SHP77 (cell line): ENCODE results near the gene PCDH9.
A peak's percentile ranks its signal among the peaks of the same experiment; 100 is the strongest.

Experiments used
- DNase-seq, 2 experiments: peaks; one replicate each; lab custom pipeline; 2025; lab: John Stamatoyannopoulos, UW

Gene PCDH9

DNA sequence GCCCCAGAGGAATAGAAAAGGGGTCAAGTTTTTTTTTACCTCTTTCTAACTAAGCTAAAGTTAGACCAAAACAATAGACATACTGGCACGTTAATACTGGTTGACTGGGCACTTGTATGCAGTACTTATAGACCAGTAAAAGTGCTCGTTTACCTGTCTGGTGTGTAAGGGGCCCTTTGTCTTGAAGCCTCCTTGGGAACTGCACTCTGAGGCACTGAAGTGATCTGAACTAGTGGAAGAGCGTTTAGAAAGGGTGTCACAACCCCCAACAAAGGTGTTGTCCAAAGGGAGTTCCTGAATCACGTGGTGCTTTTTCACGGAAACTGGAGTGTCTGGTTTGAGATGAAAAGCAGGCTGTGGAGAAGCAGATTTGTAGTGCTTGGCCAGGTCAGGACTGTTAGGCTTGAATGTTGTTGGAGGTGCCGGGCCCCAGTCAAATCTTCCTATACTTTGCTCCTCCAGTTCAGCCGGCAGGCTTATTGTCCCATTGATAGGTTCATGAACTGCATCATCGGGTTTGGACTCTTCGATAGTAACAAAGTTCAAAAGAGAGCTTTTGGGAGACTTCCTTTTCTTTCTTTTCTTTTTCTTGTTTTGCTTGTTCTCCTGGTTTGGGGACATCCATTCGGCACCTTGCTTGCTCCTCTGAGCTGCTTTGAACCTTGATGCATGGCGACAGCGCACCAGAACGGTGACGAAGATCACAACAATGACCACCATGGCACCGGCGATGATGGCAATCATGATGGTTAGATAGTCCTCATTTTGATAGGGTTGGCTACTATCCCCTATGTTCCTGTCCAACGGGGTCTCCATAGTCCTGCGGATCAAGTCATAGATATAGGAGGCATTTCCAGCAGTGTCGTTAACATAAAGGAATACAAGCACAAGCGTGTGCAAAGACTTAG lies 4.6 kb downstream of the PCDH9 start:
- DNase-seq: no peak

DNA sequence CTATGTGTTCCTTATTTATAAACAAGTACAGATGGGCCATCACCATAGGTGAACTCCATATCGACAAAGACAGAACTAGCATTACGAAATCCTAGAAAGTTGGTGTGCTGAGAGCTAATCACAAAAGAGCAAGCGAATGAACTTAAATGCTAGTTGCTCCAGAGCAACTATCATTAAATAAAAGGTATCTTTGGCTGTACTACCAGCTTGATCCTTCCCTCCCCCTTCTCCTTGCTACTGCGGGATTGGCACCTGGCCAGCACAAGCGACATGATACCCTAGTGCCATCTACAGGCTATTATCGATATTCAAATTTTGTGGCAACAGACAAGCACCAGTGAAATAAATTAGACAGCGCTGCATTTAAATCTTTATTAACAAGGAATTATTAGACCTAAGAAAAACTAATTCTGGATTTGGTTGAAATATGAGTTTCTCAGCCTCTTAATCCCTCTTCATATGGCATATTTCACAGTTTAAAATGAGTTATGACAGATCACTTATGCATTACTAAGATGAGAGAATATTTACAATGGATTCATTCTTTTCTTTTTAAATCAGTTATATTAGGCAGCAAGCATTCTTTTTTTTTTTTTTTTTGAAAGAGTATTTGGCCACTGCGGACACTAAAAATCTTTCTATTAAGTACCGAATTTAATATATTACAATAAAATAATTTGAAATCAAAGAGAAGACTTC lies 5.8 kb downstream of the PCDH9 start:
- peak; percentile 30 to 72 for DNase-seq

DNA sequence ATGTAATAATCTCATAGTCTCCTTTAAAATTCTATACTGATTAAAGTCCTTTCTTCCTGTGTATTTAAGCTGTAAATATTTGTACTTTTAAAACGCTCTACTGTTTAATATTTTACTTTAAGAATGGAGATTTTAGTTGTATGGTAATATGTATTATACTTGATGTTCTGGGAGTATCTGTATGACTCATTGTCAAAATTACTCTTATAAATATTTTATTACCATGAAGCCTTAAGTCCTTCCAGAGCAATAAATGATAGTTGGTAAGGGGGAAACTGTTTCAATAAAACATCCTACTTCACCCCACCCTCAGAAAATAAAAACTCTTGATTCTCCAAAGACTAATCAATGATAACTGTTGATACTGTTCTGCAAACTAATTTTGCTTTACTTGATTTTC lies 6.4 kb downstream of the PCDH9 start:
- no peak for DNase-seq

DNA sequence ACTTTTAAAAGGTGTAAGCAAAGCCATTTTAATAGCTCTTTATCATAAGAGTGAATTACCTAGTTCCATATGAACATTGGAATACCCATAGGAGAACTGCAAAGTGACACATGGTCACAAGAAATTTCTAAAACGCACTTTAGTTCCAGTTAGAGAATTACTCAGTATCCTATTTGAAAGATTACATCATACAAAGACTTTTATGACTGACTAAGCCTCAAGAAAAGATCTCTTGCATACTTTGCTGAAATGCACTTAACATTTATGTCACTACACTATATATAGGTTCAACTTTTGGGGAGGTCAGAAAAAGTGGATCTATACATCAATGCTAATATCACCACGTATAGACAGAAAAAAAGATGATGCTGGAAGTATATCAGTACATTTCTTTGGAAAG lies 7.1 kb downstream of the PCDH9 start:
- DNase-seq: no peak

DNA sequence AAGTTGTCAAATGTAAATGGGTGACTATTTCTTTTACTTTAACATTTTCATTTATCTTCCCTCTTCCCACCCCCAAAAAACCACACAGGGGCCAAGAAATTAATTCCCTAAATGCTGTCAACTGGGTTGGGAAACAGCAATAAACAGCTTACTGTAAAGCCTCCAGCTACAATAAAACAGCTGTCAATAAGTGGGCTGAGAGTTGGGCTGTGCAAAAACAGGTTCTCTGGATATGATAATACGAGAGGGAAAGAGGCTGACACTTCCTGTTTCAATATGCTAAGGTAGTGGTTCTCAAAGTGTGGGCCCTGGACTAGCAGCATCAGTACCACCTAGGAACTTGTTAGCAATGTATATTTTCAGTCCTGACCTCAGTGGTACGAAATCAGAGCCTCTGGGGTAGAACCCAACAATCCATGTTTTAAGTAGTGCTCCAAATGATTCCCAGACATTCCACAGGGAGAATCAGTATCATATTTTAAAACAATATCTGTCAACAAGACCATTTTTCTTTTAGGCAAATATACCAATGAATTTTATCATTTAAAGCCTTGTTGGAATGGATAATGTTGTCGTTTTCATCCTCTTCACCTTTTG lies 8.4 kb downstream of the PCDH9 start:
- no peak for DNase-seq

DNA sequence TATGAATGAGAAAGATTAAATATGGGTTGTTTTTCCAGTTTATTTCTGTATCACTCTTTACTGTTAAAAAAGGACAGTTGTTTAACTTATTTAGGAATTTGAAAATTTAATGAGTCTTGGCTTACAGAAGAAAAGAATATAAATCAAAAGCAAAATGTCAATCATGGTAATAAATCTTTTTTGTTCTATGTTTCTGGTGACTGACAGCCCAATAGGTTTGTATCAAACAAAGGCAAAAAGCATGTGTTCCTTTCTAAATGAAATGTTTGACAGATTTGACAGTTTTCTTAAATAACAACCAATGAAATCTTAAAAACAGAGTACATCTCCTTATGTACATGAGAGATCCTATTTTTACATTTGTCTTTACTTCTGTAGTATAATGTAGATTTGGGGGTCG lies 11.0 kb downstream of the PCDH9 start:
- no peak for DNase-seq

DNA sequence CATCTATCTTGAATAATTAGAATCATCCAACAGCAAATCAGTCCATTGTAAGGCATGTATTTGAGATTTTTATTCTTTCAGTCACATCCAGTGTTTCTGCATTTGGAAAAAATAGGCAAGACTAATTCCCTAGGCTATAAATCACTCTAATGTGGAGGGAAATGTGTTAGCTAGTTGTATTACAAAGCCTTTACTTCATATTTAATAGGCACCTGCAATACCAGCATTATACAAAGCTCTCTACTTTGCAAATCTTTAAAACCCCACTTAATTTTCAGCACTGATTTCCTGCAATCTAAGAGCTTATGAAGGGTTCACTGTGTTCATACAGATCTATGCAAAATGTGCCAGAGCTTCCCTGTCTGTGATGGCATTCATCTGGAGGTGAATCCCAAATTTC lies 12.3 kb downstream of the PCDH9 start:
- no peak for DNase-seq

DNA sequence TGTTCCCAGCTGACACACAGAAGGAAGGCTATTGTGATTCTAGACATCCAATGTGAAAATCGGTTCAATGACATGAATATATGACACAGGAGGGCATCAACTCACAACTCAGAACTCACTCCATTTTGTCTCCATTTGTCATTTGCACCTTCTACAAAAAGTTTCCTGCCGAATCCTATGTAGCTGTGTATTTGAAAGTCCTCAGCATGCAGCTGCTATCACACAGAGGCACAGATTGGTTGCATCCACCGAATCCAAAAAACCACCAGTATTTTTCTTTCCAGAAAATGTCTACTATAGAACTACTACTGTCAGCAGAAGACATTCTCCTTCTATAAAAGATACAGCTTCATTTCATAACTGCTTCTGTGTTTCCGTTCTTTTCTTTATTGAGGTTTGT lies 13.3 kb downstream of the PCDH9 start:
- DNase-seq: no peak

DNA sequence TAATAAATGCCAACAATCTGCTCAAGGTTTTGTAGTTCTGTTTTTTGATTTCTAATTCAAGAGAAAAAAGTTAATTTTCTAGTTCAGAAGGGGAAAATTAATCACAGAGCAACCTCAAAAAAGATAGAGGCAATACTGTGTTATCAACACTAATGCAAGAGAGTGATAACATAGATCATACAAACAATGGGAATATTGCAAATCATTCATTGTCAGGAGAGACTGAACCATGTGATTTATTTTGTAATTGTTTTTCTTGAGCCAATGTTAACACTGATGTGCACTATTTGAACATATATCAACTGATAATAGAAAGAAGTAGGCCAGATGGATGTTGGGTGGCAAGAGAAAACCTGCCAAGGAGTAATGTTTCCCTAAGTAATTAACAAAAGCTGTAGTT lies 19.9 kb downstream of the PCDH9 start:
- no peak for DNase-seq

DNA sequence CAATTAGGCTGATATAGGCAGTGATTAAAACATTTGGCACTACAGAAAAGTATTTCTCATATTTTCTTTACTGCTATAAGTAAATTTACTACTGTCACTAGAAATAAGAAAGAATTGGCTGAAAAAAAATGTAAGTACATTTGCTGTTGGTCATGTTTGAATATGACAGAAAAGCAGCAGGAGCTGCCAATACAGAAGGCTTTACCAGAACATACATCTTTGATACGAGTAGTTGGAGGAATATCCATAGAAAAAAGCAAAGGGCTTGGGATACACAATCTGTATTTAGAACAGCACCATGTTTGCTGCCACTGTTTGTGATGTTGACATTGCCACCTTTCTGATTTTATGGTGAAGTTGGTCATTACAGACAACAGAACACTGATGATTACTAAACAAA lies 21.6 kb downstream of the PCDH9 start:
- DNase-seq: no peak

DNA sequence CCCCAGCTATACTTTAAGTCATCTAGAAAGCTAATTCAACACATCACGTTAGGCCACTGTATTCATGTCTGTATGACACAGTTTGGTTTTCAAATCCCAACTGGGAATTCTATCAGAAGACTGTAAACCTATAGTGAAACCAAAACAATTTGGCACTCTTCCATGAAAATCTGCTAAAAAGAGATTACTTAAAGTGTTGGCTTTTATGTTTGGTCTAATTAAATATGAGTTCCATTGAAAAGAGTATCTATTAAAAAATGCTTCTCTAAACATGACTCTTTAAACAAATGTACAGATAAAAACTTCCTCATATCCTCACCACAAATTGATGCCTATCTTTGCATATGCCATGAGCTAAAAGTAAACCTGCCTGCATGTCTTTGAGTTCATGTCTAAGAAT lies 25.4 kb downstream of the PCDH9 start:
- no peak for DNase-seq

DNA sequence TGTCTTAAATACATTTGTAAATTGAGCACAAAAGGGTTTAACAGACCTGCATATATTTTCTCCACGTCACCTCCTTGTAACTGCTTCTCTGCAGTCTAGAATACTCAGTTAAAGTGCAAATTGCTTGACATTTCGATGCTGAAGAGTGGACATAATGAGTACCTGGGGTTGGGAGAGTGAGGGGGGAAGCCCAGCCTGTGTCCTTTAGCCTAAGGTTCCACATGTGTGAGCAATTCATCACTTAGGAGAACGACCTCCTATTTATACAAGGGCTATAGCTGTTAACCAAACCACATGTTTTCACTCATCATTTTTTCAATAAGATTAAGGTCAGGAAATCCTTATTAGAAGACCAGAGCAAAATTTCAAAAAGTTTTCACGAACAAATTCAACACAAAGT lies 29.5 kb downstream of the PCDH9 start:
- DNase-seq: no peak

DNA sequence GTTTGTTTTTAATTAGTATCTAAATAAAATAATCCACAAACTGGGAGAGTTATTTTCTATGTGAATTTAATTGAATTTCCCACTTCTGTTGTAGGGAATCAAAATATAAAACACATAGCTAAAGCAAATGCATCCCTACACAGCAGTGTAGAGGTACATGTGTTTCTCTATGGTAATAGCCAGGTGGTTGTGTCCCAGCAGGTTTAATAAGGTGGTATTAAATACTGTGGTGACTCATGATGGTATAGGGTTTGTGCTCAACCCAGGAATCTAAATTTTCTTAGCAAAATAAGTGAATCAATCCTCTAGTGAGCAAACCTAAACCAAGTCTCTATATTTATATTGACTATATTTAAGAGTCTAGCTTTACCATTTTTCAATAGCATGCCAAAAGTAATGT lies 30.0 kb downstream of the PCDH9 start:
- DNase-seq: no peak

DNA sequence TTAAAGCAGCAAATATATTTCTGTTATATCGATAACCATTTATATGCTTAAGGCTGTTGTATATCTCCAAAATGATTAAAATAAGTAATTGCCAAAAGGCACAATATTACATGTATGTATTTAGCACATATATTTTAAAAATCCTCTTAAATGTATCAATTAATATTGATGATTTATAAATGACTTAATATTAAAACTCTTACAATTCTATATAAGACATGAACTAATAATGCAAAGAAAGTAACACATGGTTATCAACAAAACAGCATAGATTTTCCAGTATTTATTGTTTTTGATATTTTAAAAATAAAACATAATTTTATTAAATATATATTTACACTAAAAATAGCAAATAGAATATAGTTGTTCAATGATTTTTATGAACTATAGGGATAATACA lies 32.4 kb downstream of the PCDH9 start:
- no peak for DNase-seq

DNA sequence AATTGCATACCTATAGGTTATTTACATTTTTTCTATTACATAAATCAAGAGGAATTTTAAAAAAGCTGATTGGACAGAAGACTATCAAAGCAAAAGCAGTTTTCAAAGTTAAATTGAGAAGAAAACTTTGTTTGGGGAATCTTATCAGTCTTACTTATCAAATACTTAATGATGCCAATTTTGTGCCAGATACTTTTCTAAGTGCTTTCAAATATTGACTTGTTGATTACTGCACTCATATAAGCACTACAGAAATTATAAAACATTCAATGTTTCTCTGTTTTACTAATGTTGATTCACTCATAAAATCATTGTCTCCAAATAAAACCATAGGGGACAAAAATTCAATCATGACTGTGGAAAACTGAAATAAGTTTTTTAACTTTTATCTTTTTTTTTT lies 36.2 kb downstream of the PCDH9 start:
- DNase-seq: no peak

DNA sequence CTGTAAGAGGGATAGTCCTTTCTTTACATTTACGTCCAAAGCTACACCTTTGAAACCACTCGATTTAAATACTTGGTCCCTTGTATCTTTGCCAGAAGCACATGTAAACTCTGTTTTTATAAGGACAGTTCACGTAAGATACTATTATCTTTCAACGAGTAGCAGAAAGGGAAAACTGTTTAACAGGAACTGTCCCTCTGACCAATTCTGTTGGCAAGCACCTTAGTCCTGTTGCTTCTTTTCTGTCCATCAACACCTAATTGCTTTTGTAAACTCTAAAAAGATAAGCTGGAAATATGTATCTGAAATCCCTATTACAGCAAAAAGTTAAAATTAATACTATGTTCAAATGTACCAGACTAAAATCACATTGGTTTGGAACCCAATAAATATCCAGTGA lies 37.4 kb downstream of the PCDH9 start:
- DNase-seq: no peak

DNA sequence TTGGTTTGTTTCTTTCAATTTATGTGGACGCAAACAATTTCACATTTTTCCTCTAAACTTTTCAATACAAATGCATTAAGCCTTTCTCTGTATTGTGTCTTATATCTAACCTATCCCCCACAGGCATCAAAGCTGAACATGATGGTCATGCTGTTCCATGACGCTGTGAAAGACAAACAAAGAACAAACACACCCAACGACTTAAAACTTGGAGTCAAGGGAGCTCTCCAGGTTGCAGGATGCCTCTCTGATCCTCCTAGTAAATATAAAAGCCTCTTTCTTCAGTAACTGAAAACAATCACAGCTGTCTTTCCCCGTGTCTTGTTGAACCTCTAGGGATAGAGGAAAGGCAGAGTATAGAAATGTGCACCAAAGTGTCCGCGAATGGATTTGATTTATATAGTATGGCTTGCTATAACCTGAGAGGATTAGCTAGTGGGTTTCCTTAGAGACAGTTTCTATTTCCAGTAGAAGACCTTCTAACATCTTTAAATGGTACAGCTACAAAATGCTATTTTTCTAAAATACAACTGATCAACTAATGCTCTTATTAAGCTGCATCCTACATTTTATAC lies 43.1 kb downstream of the PCDH9 start:
- DNase-seq: no peak

DNA sequence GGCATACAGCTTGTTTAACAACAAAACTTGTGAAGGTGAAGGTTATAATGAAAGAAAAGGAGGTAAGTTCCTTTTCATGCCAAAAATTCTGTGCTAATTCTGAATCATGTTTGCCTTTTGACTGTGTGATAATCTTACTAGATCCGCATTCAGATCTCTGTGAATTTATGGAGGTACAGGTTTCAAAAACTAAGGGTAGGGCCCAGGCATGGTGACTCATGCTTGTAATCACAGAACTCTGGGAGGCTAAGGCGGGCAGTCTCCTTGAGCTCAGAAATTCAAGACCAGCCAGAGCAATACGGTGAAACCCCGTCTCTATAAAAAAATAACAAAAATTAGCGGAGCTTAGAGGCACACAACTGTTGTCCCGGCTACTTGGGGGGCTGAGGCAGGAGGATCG lies 45.9 kb downstream of the PCDH9 start:
- DNase-seq: no peak

DNA sequence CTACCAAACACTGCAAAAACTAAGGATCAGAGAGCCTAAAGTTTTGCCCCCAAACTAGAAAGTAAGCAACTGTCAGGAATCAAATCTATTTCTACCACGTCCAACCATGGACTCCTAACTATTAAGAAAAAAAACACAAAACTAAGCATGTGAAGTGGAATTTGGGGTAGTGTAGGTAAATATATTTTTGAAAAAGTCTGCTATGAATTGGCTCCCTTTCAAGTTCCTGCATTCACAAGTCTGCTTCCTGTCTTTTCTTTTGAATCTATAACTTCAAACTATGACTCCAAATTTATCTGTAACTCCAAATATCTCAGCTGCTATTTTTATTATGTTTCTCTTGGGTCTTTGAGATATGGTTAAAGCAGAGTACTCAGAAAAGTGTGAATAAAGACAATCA lies 47.0 kb downstream of the PCDH9 start:
- no peak for DNase-seq

DNA sequence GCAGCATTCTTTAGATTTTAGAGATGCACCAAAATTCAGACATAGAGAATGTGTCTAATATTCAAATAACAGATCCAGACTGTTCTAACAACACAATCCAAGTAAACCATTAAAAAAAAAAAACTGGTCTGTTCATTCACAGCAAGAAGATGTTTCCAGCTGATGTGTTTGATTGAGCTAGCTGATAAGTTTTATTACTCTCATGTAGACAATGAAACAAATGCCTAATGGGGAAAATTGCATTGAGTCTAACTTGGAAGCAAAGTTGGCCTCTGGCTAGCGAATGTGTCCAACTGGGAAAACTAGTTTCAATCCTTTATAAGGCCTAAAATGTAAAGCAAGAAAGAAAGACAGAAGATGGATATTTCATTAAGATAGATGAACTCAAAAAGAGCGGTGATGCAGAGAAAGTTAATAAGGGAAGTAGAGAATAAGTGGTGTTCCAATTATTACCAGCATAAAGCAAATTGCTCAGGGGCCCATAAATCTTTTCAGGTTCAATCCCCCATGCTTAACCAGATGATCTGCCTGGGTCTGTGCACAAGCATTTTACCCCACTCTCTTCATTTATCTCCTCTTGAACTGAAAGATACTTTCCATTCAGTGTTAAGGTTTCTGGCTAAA lies 54.2 kb downstream of the PCDH9 start:
- no peak for DNase-seq

DNA sequence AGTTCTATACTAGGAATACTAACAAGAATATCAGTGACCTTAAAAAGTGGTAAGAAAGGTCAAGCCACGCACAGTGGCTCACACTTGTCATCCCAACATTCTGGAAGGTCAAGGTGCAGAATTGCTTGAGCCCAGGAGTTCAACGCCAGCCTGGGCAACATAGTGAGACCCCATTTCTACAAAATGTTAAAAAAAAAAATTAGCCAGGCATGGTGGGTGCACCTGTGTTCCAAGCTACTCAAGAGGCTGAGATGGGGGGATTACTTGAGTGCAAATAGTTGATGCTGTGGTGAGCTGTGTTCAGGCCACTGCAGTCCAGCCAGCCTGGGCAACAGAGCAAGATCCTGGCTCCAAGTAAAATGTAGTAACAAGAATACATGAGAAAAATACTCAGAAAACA lies 61.8 kb downstream of the PCDH9 start:
- no peak for DNase-seq

DNA sequence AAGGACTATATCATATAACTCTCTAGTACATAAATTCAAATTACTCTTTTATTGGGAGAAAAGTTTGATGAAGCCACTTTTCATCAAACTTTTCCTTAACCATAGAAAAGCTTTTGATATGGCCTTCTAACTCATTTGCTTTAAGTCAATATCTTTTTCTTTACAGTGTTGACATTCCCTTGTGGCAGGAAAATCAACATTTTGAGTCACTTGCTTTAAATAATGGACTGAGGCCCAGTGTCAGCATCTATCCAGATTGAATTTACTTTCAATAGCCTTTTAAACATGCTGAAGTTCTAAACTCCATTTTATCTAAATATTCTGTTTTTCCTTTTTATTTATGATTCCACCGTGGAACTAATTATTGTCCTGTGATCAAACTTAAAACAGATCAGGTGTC lies 62.7 kb downstream of the PCDH9 start:
- DNase-seq: no peak
